CD4-positive, CD25-positive, alpha-beta regulatory T cell (primary cell): ENCODE results near the gene ZP2. TPM values are rescaled to one million over a fixed set of nuclear protein-coding genes. Genes with fewer than 3 reads are reported as not detected.

Experiments
- ATAC-seq, 2 donors: fragments of 150-1000 bp; cut with Tn5 transposase; one replicate each; pipeline ENCODE4 v1.10.0; 2021; ENCODE audit warnings: low read depth in 2 of 2, moderate number of reproducible peaks in 2 of 2, moderate library complexity in 1 of 2
- DNase-seq, 3 donors: peaks; one replicate each; pipeline versions ENCODE4 v3.0.0 to v3.0.0-alpha.2; 2012 to 2022; ENCODE audit warnings: mixed read lengths in 1 of 3
- H3K27ac ChIP-seq: one replicate; pipeline ENCODE4 v1.7.0; 2013; ENCODE audit warnings: mild to moderate bottlenecking, low read length; ENCODE audit not compliant: insufficient read depth, poor library complexity, severe bottlenecking
- H3K27me3 ChIP-seq: one replicate; pipeline ENCODE4 v1.7.0; 2013; ENCODE audit warnings: low read length; ENCODE audit not compliant: control insufficient read depth, insufficient read depth
- H3K36me3 ChIP-seq: one replicate; pipeline ENCODE4 v1.7.0; 2013; ENCODE audit warnings: mild to moderate bottlenecking, low read length, moderate library complexity; ENCODE audit not compliant: control insufficient read depth, insufficient read depth
- H3K4me1 ChIP-seq: 2 replicates; pipeline ENCODE4 v1.7.0; 2013; ENCODE audit warnings: mild to moderate bottlenecking, low read length; ENCODE audit not compliant: insufficient read depth, control insufficient read depth, poor library complexity, severe bottlenecking
- H3K4me3 ChIP-seq: one replicate; pipeline ENCODE4 v1.7.0; 2013; ENCODE audit warnings: low read depth, mild to moderate bottlenecking, low read length, moderate library complexity
- H3K9me3 ChIP-seq, 2 experiments: 1 replicate in 1 of 2; 2 replicates in 1 of 2; pipeline ENCODE4 v1.7.0; 2013; ENCODE audit warnings: low read length in 2 of 2, mild to moderate bottlenecking in 1 of 2, moderate library complexity in 1 of 2; ENCODE audit not compliant: control insufficient read depth in 2 of 2
- H3K27ac Mint-ChIP-seq, 3 donors: one replicate each; pipeline ENCODE4 v1.8.0; 2020 to 2022; ENCODE audit warnings: mild to moderate bottlenecking in 3 of 3, mixed read lengths in 3 of 3, moderate library complexity in 2 of 3
- H3K27me3 Mint-ChIP-seq: one replicate; pipeline ENCODE4 v1.8.0; 2022; ENCODE audit warnings: mild to moderate bottlenecking, mixed read lengths
- H3K36me3 Mint-ChIP-seq: one replicate; pipeline ENCODE4 v1.8.0; 2020; ENCODE audit warnings: mixed read lengths
- H3K4me1 Mint-ChIP-seq, 4 donors: one replicate each; pipeline ENCODE4 v1.8.0; 2020 to 2022; ENCODE audit warnings: mixed read lengths in 4 of 4, mild to moderate bottlenecking in 1 of 4
- H3K4me3 Mint-ChIP-seq, 4 donors: one replicate each; pipeline ENCODE4 v1.8.0; 2020 to 2022; ENCODE audit warnings: mild to moderate bottlenecking in 4 of 4, mixed read lengths in 4 of 4, moderate library complexity in 3 of 4
- H3K9me3 Mint-ChIP-seq, 7 donors: one replicate each; pipeline ENCODE4 v1.8.0; 2020 to 2022; ENCODE audit warnings: mixed read lengths in 7 of 7, mild to moderate bottlenecking in 3 of 7, moderate library complexity in 2 of 7
- polyA plus RNA-seq, 4 donors: library from polyadenylated mRNA; unstranded; fragments of 300-500 nt; fragmentation: Illumina TruSeq; gene quantifications; one replicate each; pipeline ENCODE4 v1.2.3, GENCODE V29; 2021
- total RNA-seq: library from RNA; stranded (reverse); gene quantifications from one replicate; pipeline ENCODE4 v1.2.3, GENCODE V29; 2022

ZP2 gene
- total and polyA plus RNA-seq, 5 donors from 2014 or later: not detected

GRCh38 chr16:21208446-21209230, 2.7 kb downstream of the ZP2 start:
- no peaks in the 10 kb centered on the region for H3K4me1 Mint-ChIP-seq
- Histone ChIP-seq H3K4me1 (no peaks in the 10 kb centered on the region), H3K27ac (no peak overlapping the region), H3K27me3 (peaks cover 6% of the 10 kb centered on the region), H3K9me3 (no peaks in the 10 kb centered on the region), H3K4me3 (no peak overlapping the region), H3K36me3 (no peaks in the 10 kb centered on the region)
- H3K4me3 Mint-ChIP-seq: no peak overlapping the region
- DNase-seq: no peak
- peaks cover 5% of the 10 kb centered on the region for H3K27me3 Mint-ChIP-seq
- H3K27ac Mint-ChIP-seq: no peak overlapping the region
- no peaks in the 10 kb centered on the region for H3K9me3 Mint-ChIP-seq
- H3K36me3 Mint-ChIP-seq: no peaks in the 10 kb centered on the region
- no peak for ATAC-seq

- peaks cover 6% of the 10 kb centered on the region for H3K27me3 ChIP-seq
- ATAC-seq (no peak), DNase-seq (no peak)
- Mint-ChIP-seq H3K27ac (no peak overlapping the region), H3K27me3 (peaks cover 9% of the 10 kb centered on the region), H3K4me3 (no peak overlapping the region), H3K36me3 (no peaks in the 10 kb centered on the region), H3K4me1 (no peaks in the 10 kb centered on the region), H3K9me3 (no peaks in the 10 kb centered on the region)
- H3K27ac ChIP-seq: no peak overlapping the region
- H3K9me3 ChIP-seq: no peaks in the 10 kb centered on the region
- H3K4me3 ChIP-seq: no peak overlapping the region
- no peaks in the 10 kb centered on the region for H3K36me3 ChIP-seq
- H3K4me1 ChIP-seq: no peaks in the 10 kb centered on the region
Measured at GRCh38 chr16:21206550-21206949, 4.8 kb downstream of the ZP2 start.

- Mint-ChIP-seq H3K27me3 (peaks cover 8% of the 10 kb centered on the region), H3K4me3 (no peak overlapping the region), H3K9me3 (no peaks in the 10 kb centered on the region), H3K27ac (peak overlapping the region in 1 of 3 donors; percentile 15), H3K4me1 (no peaks in the 10 kb centered on the region), H3K36me3 (no peaks in the 10 kb centered on the region)
- ATAC-seq: no peak
- Histone ChIP-seq H3K9me3 (no peaks in the 10 kb centered on the region), H3K4me3 (no peak overlapping the region), H3K27me3 (peaks cover 12% of the 10 kb centered on the region), H3K27ac (no peak overlapping the region), H3K4me1 (no peaks in the 10 kb centered on the region), H3K36me3 (no peaks in the 10 kb centered on the region)
- DNase-seq: no peak
Measured at GRCh38 chr16:21205303-21205702, 6.1 kb downstream of the ZP2 start.

- Histone ChIP-seq H3K4me1 (no peaks in the 10 kb centered on the region), H3K9me3 (no peaks in the 10 kb centered on the region), H3K4me3 (no peak overlapping the region), H3K27me3 (peaks cover 12% of the 10 kb centered on the region), H3K27ac (no peak overlapping the region), H3K36me3 (no peaks in the 10 kb centered on the region)
- no peak overlapping the region for H3K27ac Mint-ChIP-seq
- no peaks in the 10 kb centered on the region for H3K36me3 Mint-ChIP-seq
- H3K27me3 Mint-ChIP-seq: peaks cover 12% of the 10 kb centered on the region
- peaks cover 0 to 2% (median 0%) of the 10 kb centered on the region in 7 donors for H3K9me3 Mint-ChIP-seq
- ATAC-seq (no peak), DNase-seq (no peak)
- H3K4me3 Mint-ChIP-seq: no peak overlapping the region
- no peaks in the 10 kb centered on the region for H3K4me1 Mint-ChIP-seq
Measured at GRCh38 chr16:21203155-21203797, 8.1 kb downstream of the ZP2 start.

GRCh38 chr16:21199607-21200218, 11.7 kb downstream of the ZP2 start:
- H3K4me3 ChIP-seq: no peak overlapping the region
- no peak overlapping the region for H3K27ac ChIP-seq
- H3K4me1 ChIP-seq: no peaks in the 10 kb centered on the region
- Mint-ChIP-seq H3K9me3 (peaks cover 0 to 4% (median 0%) of the 10 kb centered on the region in 7 donors), H3K27ac (no peak overlapping the region), H3K4me1 (no peaks in the 10 kb centered on the region), H3K4me3 (no peak overlapping the region), H3K36me3 (no peaks in the 10 kb centered on the region), H3K27me3 (peaks cover 12% of the 10 kb centered on the region)
- H3K9me3 ChIP-seq: no peaks in the 10 kb centered on the region
- no peaks in the 10 kb centered on the region for H3K36me3 ChIP-seq
- DNase-seq: no peak
- no peak for ATAC-seq
- H3K27me3 ChIP-seq: peaks cover 6% of the 10 kb centered on the region

GRCh38 chr16:21197621-21198020, 13.8 kb downstream of the ZP2 start:
- no peaks in the 10 kb centered on the region for H3K36me3 Mint-ChIP-seq
- Histone ChIP-seq H3K4me3 (no peak overlapping the region), H3K36me3 (no peaks in the 10 kb centered on the region), H3K27me3 (peaks cover 10% of the 10 kb centered on the region), H3K27ac (no peak overlapping the region), H3K4me1 (no peaks in the 10 kb centered on the region), H3K9me3 (no peaks in the 10 kb centered on the region)
- peaks cover 0 to 6% (median 0%) of the 10 kb centered on the region in 7 donors for H3K9me3 Mint-ChIP-seq
- no peak for DNase-seq
- no peak for ATAC-seq
- no peaks in the 10 kb centered on the region for H3K4me1 Mint-ChIP-seq
- no peak overlapping the region for H3K4me3 Mint-ChIP-seq
- peaks cover 17% of the 10 kb centered on the region for H3K27me3 Mint-ChIP-seq
- no peak overlapping the region for H3K27ac Mint-ChIP-seq

- Mint-ChIP-seq H3K4me1 (no peaks in the 10 kb centered on the region), H3K4me3 (no peak overlapping the region), H3K9me3 (peaks cover 0 to 6% (median 0%) of the 10 kb centered on the region in 7 donors), H3K27ac (no peak overlapping the region), H3K27me3 (peaks cover 14% of the 10 kb centered on the region), H3K36me3 (no peaks in the 10 kb centered on the region)
- H3K4me1 ChIP-seq: no peaks in the 10 kb centered on the region
- no peak for ATAC-seq
- H3K36me3 ChIP-seq: no peaks in the 10 kb centered on the region
- no peak overlapping the region for H3K27ac ChIP-seq
- H3K9me3 ChIP-seq: no peaks in the 10 kb centered on the region
- no peak for DNase-seq
- H3K27me3 ChIP-seq: peaks cover 10% of the 10 kb centered on the region
- no peak overlapping the region for H3K4me3 ChIP-seq
Measured at GRCh38 chr16:21197112-21197511, 14.3 kb downstream of the ZP2 start.
